Prostate gland (tissue), 2 donors: Measurements from ENCODE around the gene BASP1. TPM values are rescaled to one million over a fixed set of nuclear protein-coding genes. Genes with fewer than 3 reads are reported as not detected.

ENCODE experiments used
- DNase-seq: peaks from one replicate; pipeline ENCODE4 v3.0.0-alpha.2; 2019; ENCODE audit warnings: low spot score
- H3K27ac ChIP-seq, 2 donors: fragments of 200-600 bp; sonication (generic); 2 replicates each; pipeline ENCODE4 v1.5.1; 2017 to 2019
- H3K27me3 ChIP-seq: fragments of 200-600 bp; sonication (generic); replicated peaks from 2 replicates; pipeline ENCODE4 v1.5.1; 2019; ENCODE audit not compliant: insufficient read depth
- H3K36me3 ChIP-seq, 2 donors: fragments of 200-600 bp; sonication (generic); 1 replicate in 1 of 2; 2 replicates in 1 of 2; pipeline versions ENCODE4 v1.5.1 to v1.8.1; 2017 to 2019
- H3K4me1 ChIP-seq: fragments of 200-600 bp; sonication (generic); replicated peaks from 2 replicates; pipeline ENCODE4 v1.5.1; 2019
- H3K4me3 ChIP-seq, 2 donors: fragments of 200-600 bp; sonication (generic); 2 replicates each; pipeline ENCODE4 v1.5.1; 2017 to 2019
- H3K9me3 ChIP-seq: fragments of 200-600 bp; sonication (generic); 2 replicates; pipeline ENCODE4 v1.5.1; 2017
- CTCF ChIP-seq, 4 experiments: fragments of 200-600 bp in 2 of 4; fragments of 450-650 bp in 2 of 4; sonication (generic) in 2 of 4; IDR thresholded peaks; 1 replicate in 3 of 4; 2 replicates in 1 of 4; pipeline ENCODE4 v1.5.1; 2016 to 2019; ENCODE audit warnings: antibody characterized with exemption in 4 of 4, mild to moderate bottlenecking in 2 of 4, moderate library complexity in 2 of 4
- POLR2A ChIP-seq: fragments of 450-650 bp; IDR thresholded peaks from one replicate; pipeline ENCODE4 v1.6.1; 2016; ENCODE audit warnings: antibody characterized with exemption, mild to moderate bottlenecking
- POLR2AphosphoS5 ChIP-seq: sonication (generic); formaldehyde crosslinking; IDR thresholded peaks from one replicate; pipeline ENCODE4 v1.6.1; 2017; ENCODE audit warnings: antibody characterized with exemption
- WGBS: methylation state at CpG from one replicate; pipeline ENCODE4 v1.1.5; 2018; 5-methylcytosine and 5-hydroxymethylcytosine counted together
- intact Hi-C: fragments of 100-400 bp; cut with DNase I; formaldehyde crosslinking; loops from one replicate; pipeline ENCODE4 v1.14.2; 2022
- total RNA-seq, 2 donors: library from RNA; depleted of rRNA; stranded (reverse); fragments of >200 nt; gene quantifications; one replicate each; pipeline ENCODE4 v1.1.0, GENCODE V29; 2016

The BASP1 gene
- total RNA-seq, 2 donors from 2014 or later: 142 to 346 TPM

GRCh38 chr5:17288570-17288969, 71.1 kb downstream of the BASP1 start:
- WGBS: 96% methylated on average over 3 of the region's 3 CpGs
- DNase-seq: no peak
- intact Hi-C loops: no loop called here
- Histone ChIP-seq H3K27ac (no peak overlapping the region), H3K4me1 (no peaks in the 10 kb centered on the region), H3K36me3 (no peaks in the 10 kb centered on the region), H3K9me3 (no peaks in the 10 kb centered on the region), H3K4me3 (no peak overlapping the region), H3K27me3 (no peaks in the 10 kb centered on the region)
- no peak for TF ChIP-seq POLR2AphosphoS5
- no peak for TF ChIP-seq POLR2A
- TF ChIP-seq CTCF (IDR thresholded peaks at IDR 0.05): no peak

GRCh38 chr5:17289681-17290539, 72.5 kb downstream of the BASP1 start:
- H3K4me3 ChIP-seq: no peak overlapping the region
- no peaks in the 10 kb centered on the region for H3K27me3 ChIP-seq
- WGBS: 72% methylated on average over 16 of the region's 16 CpGs
- H3K36me3 ChIP-seq: no peaks in the 10 kb centered on the region
- TF ChIP-seq POLR2A (no peak), CTCF (IDR thresholded peaks at IDR 0.05) (no peak), POLR2AphosphoS5 (no peak)
- no peak for DNase-seq
- no peaks in the 10 kb centered on the region for H3K4me1 ChIP-seq
- H3K9me3 ChIP-seq: no peaks in the 10 kb centered on the region
- intact Hi-C loops: no loop called here
- no peak overlapping the region for H3K27ac ChIP-seq

GRCh38 chr5:17290540-17290974, 73.1 kb downstream of the BASP1 start:
- no peak for DNase-seq
- TF ChIP-seq POLR2A (no peak), CTCF (IDR thresholded peaks at IDR 0.05) (no peak), POLR2AphosphoS5 (no peak)
- no peaks in the 10 kb centered on the region for H3K36me3 ChIP-seq
- H3K4me3 ChIP-seq: no peak overlapping the region
- 86% methylated on average over 9 of the region's 9 CpGs for WGBS
- H3K27me3 ChIP-seq: no peaks in the 10 kb centered on the region
- H3K27ac ChIP-seq: no peak overlapping the region
- intact Hi-C loops: no loop called here
- no peaks in the 10 kb centered on the region for H3K4me1 ChIP-seq
- H3K9me3 ChIP-seq: no peaks in the 10 kb centered on the region

GRCh38 chr5:17292434-17293015, 75.1 kb downstream of the BASP1 start:
- Histone ChIP-seq H3K27me3 (no peaks in the 10 kb centered on the region), H3K27ac (no peak overlapping the region), H3K36me3 (no peaks in the 10 kb centered on the region), H3K4me3 (no peak overlapping the region), H3K4me1 (no peaks in the 10 kb centered on the region), H3K9me3 (no peaks in the 10 kb centered on the region)
- intact Hi-C loops: no loop called here
- WGBS: 95% methylated on average over 12 of the region's 12 CpGs
- no peak for TF ChIP-seq CTCF (IDR thresholded peaks at IDR 0.05)
- TF ChIP-seq POLR2AphosphoS5: no peak
- no peak for TF ChIP-seq POLR2A
- DNase-seq: no peak
